GM12878 (cell line): ENCODE data around the gene PIAS1. TPM values are rescaled to one million over a fixed set of nuclear protein-coding genes. Genes with fewer than 3 reads are reported as not detected.

Experiments used
- ATAC-seq: fragments of 200-7000 bp; cut with Tn5 transposase; 3 replicates; pipeline ENCODE4 v1.9.1; 2020; ENCODE audit warnings: mild to moderate bottlenecking, moderate library complexity
- BruUV-seq: library from RNA; stranded (reverse); fragments of 400-500 nt; replicated peaks from 2 replicates; lab custom pipeline; 2021; lab: Mats Ljungman, UMichigan
- CTCF ChIA-PET: fragments of 300-600 bp; sonication (Branson Sonifier 250); formaldehyde crosslinking; extraction: SDS; loops from one replicate; lab custom pipeline; 2021; ENCODE audit warnings: inconsistent platforms; lab: Yijun Ruan, JAX
- POLR2A ChIA-PET: fragments of 350-600 bp; formaldehyde crosslinking; extraction: SDS; loops from one replicate; lab custom pipeline; 2021; ENCODE audit warnings: inconsistent platforms; lab: Charles Lee
- RAD21 ChIA-PET: fragments of 300-600 bp; sonication (Branson Sonifier 250); formaldehyde crosslinking; loops from one replicate; lab custom pipeline; 2023; ENCODE audit warnings: antibody characterized with exemption; ENCODE audit not compliant: unreplicated experiment; lab: Charles Lee
- SMC1A ChIA-PET: fragments of 300-600 bp; sonication (Branson Sonifier 250); formaldehyde crosslinking; loops from one replicate; lab custom pipeline; 2023; ENCODE audit not compliant: unreplicated experiment, uncharacterized antibody; lab: Charles Lee
- DNase-seq: peaks from one replicate; pipeline ENCODE4 v3.0.0-alpha.2; 2011; ENCODE audit warnings: low read depth, low spot score
- FAIRE-seq: peaks from 3 replicates; lab custom pipeline; 2011; peaks lifted over from hg19 to GRCh38; lab: Jason Lieb, UNC
- H2AFZ ChIP-seq: 2 replicates; pipeline ENCODE4 v1.6.0; 2011; ENCODE audit warnings: low read depth, low read length, control low read depth; ENCODE audit not compliant: control insufficient read depth
- H3K27ac ChIP-seq: 2 replicates; pipeline ENCODE4 v1.5.1; 2011; ENCODE audit warnings: control low read depth; ENCODE audit not compliant: control insufficient read depth, insufficient read depth
- H3K27me3 ChIP-seq, 2 experiments: replicated peaks in 1 of 2; 2 replicates each; pipeline versions ENCODE4 v1.6.0 to v1.6.1; 2011; ENCODE audit warnings: low read length in 1 of 2; ENCODE audit not compliant: control insufficient read depth in 2 of 2, insufficient read depth in 2 of 2
- H3K36me3 ChIP-seq, 2 experiments: 2 replicates each; pipeline ENCODE4 v1.5.1; 2011; ENCODE audit warnings: low read length in 1 of 2; ENCODE audit not compliant: control insufficient read depth in 2 of 2, insufficient read depth in 2 of 2
- H3K4me1 ChIP-seq: 2 replicates; pipeline ENCODE4 v1.6.1; 2011; ENCODE audit warnings: mild to moderate bottlenecking, low read length, moderate library complexity, mixed read lengths; ENCODE audit not compliant: control insufficient read depth, insufficient read depth
- H3K4me2 ChIP-seq: 2 replicates; pipeline ENCODE4 v1.6.0; 2011; ENCODE audit warnings: control low read depth; ENCODE audit not compliant: control insufficient read depth, insufficient read depth
- H3K4me3 ChIP-seq: fragments of 200-600 bp; sonication (generic); 2 replicates; pipeline ENCODE4 v1.5.1; 2016
- H3K79me2 ChIP-seq: 2 replicates; pipeline ENCODE4 v1.6.0; 2011; ENCODE audit warnings: low read length; ENCODE audit not compliant: control insufficient read depth, insufficient read depth
- H3K9ac ChIP-seq: 2 replicates; pipeline ENCODE4 v1.8.0; 2011; ENCODE audit warnings: low read length, control low read depth, mixed read lengths; ENCODE audit not compliant: control insufficient read depth, insufficient read depth
- H3K9me3 ChIP-seq: replicated peaks from 3 replicates; pipeline ENCODE4 v1.5.1; 2011; ENCODE audit warnings: mild to moderate bottlenecking, low read length; ENCODE audit not compliant: control insufficient read depth, insufficient read depth
- H4K20me1 ChIP-seq: 2 replicates; pipeline ENCODE4 v1.6.0; 2011; ENCODE audit not compliant: control insufficient read depth, insufficient read depth
- BCL11A ChIP-seq: IDR thresholded peaks from 2 replicates; pipeline ENCODE4 v1.6.1; 2011; ENCODE audit warnings: low read depth, low read length
- CBX5 ChIP-seq: sonication (generic); IDR thresholded peaks from 2 replicates; pipeline ENCODE4 v1.6.1; 2016; ENCODE audit warnings: low read depth, moderate library complexity, mild to moderate bottlenecking, inconsistent platforms
- DPF2 ChIP-seq: fragments of 450-650 bp; IDR thresholded peaks from 2 replicates; pipeline ENCODE4 v1.6.1; 2017; ENCODE audit warnings: mild to moderate bottlenecking
- FOS ChIP-seq: IDR thresholded peaks from 3 replicates; pipeline ENCODE4 v1.6.1; 2011; ENCODE audit warnings: borderline replicate concordance; ENCODE audit not compliant: insufficient read length; ENCODE audit errors: extremely low read depth
- GABPA ChIP-seq: IDR thresholded peaks from 2 replicates; pipeline ENCODE4 v1.6.1; 2014; ENCODE audit warnings: antibody characterized with exemption, low read depth, mild to moderate bottlenecking, inconsistent platforms
- HDGF ChIP-seq: fragments of 450-650 bp; IDR thresholded peaks from 2 replicates; pipeline ENCODE4 v1.6.1; 2016; ENCODE audit warnings: antibody characterized with exemption
- IKZF2 ChIP-seq, 2 experiments: fragments of 450-650 bp; IDR thresholded peaks; 2 replicates each; pipeline ENCODE4 v1.6.1; 2017; ENCODE audit warnings: mild to moderate bottlenecking in 2 of 2, moderate library complexity in 2 of 2
- JUND ChIP-seq: IDR thresholded peaks from 2 replicates; pipeline ENCODE4 v1.6.1; 2012; ENCODE audit warnings: low read depth, mild to moderate bottlenecking, low read length, improper control_type of control experiment, moderate library complexity
- KAT2A ChIP-seq: conservative IDR thresholded peaks from 2 replicates; pipeline ENCODE4 v1.6.1; 2011; ENCODE audit warnings: low read depth, low read length; ENCODE audit not compliant: control insufficient read depth
- PAX5 ChIP-seq: IDR thresholded peaks from 2 replicates; pipeline ENCODE4 v1.6.1; 2011; ENCODE audit warnings: low read depth, low read length, borderline replicate concordance
- PAX8 ChIP-seq: fragments of 450-650 bp; IDR thresholded peaks from 2 replicates; pipeline ENCODE4 v1.6.1; 2017; ENCODE audit warnings: mild to moderate bottlenecking, moderate library complexity
- RFX5 ChIP-seq: IDR thresholded peaks from 2 replicates; pipeline ENCODE4 v1.6.1; 2011; ENCODE audit warnings: low read depth, low read length, improper control_type of control experiment
- SMARCA5 ChIP-seq: fragments of 450-650 bp; IDR thresholded peaks from 2 replicates; pipeline ENCODE4 v1.6.1; 2017; ENCODE audit warnings: mild to moderate bottlenecking
- WRNIP1 ChIP-seq: IDR thresholded peaks from 2 replicates; pipeline ENCODE4 v1.6.1; 2011; ENCODE audit warnings: low read depth, low read length, improper control_type of control experiment, borderline replicate concordance
- ZZZ3 ChIP-seq: IDR thresholded peaks from 2 replicates; pipeline ENCODE4 v1.6.1; 2011; ENCODE audit warnings: low read depth; ENCODE audit not compliant: control insufficient read depth, insufficient read length
- WGBS: methylation state at CpG from one replicate; pipeline ENCODE4 v1.1.6; 2016; ENCODE audit warnings: low lambda C conversion rate; ENCODE audit not compliant: insufficient replicate concordance, insufficient coverage; ENCODE audit errors: missing lambda C conversion rate; 5-methylcytosine and 5-hydroxymethylcytosine counted together
- in situ Hi-C: fragments of 300-500 bp; cut with MboI; formaldehyde crosslinking; loops from 9 replicates; pipeline ENCODE4 v1.14.3; 2018; ENCODE audit warnings: mixed read lengths
- intact Hi-C: fragments of 100-400 bp; cut with micrococcal nuclease; formaldehyde crosslinking; loops from one replicate; pipeline ENCODE4 v1.14.2; 2022; ENCODE audit not compliant: unreplicated experiment
- polyA plus RNA-seq, 11 experiments: library from polyadenylated mRNA; depleted of rRNA in 4 of 11; unstranded in 6 of 11; stranded (reverse) in 5 of 11; fragments of >200 nt; fragmentation: Nextera tagmentation in 4 of 11; fragmentation: Illumina TruSeq in 1 of 11; extraction: Ambion mirVana in 4 of 11; extraction: Trizol in 1 of 11; gene quantifications; 1 replicate in 1 of 11; 2 replicates in 10 of 11; pipeline versions ENCODE4 v1.2.1 to v1.2.3, GENCODE V29; 2011 to 2016; ENCODE audit warnings: inconsistent platforms in 2 of 11, missing spikeins in 2 of 11, low read depth in 1 of 11
- total RNA-seq, 4 experiments: library from RNA; depleted of rRNA in 3 of 4; stranded (reverse); fragments of >200 nt in 3 of 4; fragmentation: Illumina TruSeq in 1 of 4; extraction: Trizol in 1 of 4; gene quantifications; 2 replicates each; pipeline versions ENCODE4 v1.2.1 to v1.2.3, GENCODE V29; 2013 to 2021
- TF ChIP-seq, protein P1 (sequence below): fragments of 450-650 bp; IDR thresholded peaks from 2 replicates; pipeline ENCODE4 v1.6.1; 2016; ENCODE audit warnings: mild to moderate bottlenecking, moderate library complexity, borderline replicate concordance
- TF ChIP-seq, protein P2 (sequence below): fragments of 450-650 bp; formaldehyde crosslinking; IDR thresholded peaks from 2 replicates; pipeline ENCODE4 v1.4.0; 2020; ENCODE audit warnings: mild to moderate bottlenecking, moderate library complexity

The PIAS1 gene
- total and polyA plus RNA-seq, 10 of the 15 experiments (the other 5 are each of a cell fraction or from before 2014, with no cell fraction given), result 20.2 to 96.3 (median 37.0) TPM

DNA sequence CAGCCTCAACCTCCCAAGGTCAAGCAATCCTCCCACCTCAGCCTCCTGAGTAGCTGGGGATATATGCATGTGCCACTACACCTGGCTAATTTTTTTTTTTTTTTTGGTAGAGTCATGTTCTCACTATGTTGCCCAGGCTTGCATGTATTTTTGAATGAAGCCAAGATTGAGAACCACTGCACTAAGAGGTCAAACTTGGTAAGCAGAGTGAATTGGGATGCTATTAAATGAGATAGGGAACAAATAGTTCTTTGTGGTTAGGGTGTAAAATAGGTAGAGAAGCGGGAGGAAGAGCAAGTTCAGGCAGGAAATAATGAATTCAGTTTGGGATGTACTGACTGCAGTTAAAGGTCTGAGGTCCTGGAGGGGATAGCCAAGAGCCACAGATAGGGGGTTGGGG lies 39.9 kb upstream of the PIAS1 start (continued):
- TF ChIP-seq, protein P1, sequence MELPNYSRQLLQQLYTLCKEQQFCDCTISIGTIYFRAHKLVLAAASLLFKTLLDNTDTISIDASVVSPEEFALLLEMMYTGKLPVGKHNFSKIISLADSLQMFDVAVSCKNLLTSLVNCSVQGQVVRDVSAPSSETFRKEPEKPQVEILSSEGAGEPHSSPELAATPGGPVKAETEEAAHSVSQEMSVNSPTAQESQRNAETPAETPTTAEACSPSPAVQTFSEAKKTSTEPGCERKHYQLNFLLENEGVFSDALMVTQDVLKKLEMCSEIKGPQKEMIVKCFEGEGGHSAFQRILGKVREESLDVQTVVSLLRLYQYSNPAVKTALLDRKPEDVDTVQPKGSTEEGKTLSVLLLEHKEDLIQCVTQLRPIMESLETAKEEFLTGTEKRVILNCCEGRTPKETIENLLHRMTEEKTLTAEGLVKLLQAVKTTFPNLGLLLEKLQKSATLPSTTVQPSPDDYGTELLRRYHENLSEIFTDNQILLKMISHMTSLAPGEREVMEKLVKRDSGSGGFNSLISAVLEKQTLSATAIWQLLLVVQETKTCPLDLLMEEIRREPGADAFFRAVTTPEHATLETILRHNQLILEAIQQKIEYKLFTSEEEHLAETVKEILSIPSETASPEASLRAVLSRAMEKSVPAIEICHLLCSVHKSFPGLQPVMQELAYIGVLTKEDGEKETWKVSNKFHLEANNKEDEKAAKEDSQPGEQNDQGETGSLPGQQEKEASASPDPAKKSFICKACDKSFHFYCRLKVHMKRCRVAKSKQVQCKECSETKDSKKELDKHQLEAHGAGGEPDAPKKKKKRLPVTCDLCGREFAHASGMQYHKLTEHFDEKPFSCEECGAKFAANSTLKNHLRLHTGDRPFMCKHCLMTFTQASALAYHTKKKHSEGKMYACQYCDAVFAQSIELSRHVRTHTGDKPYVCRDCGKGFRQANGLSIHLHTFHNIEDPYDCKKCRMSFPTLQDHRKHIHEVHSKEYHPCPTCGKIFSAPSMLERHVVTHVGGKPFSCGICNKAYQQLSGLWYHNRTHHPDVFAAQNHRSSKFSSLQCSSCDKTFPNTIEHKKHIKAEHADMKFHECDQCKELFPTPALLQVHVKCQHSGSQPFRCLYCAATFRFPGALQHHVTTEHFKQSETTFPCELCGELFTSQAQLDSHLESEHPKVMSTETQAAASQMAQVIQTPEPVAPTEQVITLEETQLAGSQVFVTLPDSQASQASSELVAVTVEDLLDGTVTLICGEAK, result no peak

DNA sequence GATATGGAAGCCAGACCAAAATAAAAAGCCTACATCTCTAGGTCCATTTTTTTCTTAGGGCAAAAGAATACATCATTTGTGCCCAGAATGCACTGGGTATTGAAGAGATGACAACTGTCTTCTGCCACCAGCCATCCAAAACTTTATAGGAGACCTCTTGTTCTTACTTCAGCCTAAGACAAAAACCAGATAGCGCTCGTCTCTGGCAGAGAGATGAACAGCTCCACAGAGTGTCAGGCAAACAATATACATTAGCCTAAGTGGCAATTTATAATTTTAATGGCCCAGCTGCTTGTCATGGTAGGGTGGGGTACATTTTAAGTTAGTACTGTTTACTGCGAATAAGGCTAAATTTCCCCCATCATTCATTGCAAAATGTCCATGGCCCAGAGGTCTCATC lies 38.9 kb upstream of the PIAS1 start:
- H4K20me1 ChIP-seq, result no peaks in the 10 kb centered on the region
- in situ Hi-C loops, result no loop called here

More for the DNA sequence above, 38.9 kb upstream of the PIAS1 start:
- SMC1A ChIA-PET, result interaction anchor here (0.6 to 1.4 kb wide), 3 partner anchors 13 to 151 kb away, joined by 3 to 4 read pairs (median 3); no protein-coding TSS in a partner anchor
- no peak for TF ChIP-seq PAX8
- TF ChIP-seq PAX5, result no peak
- no peak for TF ChIP-seq BCL11A
- TF ChIP-seq WRNIP1, result no peak
- TF ChIP-seq DPF2, result no peak
- TF ChIP-seq KAT2A, result no peak
- no peak for TF ChIP-seq JUND
- TF ChIP-seq GABPA, result no peak
- no peak for TF ChIP-seq IKZF2 (IDR thresholded peaks at IDR 0.05)
- TF ChIP-seq HDGF, result no peak
- TF ChIP-seq CBX5, result no peak
- TF ChIP-seq FOS, result no peak
- no peak for TF ChIP-seq ZZZ3
- no peak for TF ChIP-seq RFX5
- TF ChIP-seq SMARCA5, result no peak
- TF ChIP-seq, protein P2, sequence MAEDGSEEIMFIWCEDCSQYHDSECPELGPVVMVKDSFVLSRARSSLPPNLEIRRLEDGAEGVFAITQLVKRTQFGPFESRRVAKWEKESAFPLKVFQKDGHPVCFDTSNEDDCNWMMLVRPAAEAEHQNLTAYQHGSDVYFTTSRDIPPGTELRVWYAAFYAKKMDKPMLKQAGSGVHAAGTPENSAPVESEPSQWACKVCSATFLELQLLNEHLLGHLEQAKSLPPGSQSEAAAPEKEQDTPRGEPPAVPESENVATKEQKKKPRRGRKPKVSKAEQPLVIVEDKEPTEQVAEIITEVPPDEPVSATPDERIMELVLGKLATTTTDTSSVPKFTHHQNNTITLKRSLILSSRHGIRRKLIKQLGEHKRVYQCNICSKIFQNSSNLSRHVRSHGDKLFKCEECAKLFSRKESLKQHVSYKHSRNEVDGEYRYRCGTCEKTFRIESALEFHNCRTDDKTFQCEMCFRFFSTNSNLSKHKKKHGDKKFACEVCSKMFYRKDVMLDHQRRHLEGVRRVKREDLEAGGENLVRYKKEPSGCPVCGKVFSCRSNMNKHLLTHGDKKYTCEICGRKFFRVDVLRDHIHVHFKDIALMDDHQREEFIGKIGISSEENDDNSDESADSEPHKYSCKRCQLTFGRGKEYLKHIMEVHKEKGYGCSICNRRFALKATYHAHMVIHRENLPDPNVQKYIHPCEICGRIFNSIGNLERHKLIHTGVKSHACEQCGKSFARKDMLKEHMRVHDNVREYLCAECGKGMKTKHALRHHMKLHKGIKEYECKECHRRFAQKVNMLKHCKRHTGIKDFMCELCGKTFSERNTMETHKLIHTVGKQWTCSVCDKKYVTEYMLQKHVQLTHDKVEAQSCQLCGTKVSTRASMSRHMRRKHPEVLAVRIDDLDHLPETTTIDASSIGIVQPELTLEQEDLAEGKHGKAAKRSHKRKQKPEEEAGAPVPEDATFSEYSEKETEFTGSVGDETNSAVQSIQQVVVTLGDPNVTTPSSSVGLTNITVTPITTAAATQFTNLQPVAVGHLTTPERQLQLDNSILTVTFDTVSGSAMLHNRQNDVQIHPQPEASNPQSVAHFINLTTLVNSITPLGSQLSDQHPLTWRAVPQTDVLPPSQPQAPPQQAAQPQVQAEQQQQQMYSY, result no peak
- RAD21 ChIA-PET, result no interaction called here
- no peaks in the 10 kb centered on the region for H3K79me2 ChIP-seq
- H2AFZ ChIP-seq, result no peak overlapping the region
- no peaks in the 10 kb centered on the region for H3K4me1 ChIP-seq
- POLR2A ChIA-PET, result no interaction called here
- no peak for ATAC-seq
- CTCF ChIA-PET, result interaction anchor here (1.0 kb wide), 1 partner anchor 54 kb away, joined by 3 read pairs; no protein-coding TSS in a partner anchor
- intact Hi-C loops, result no loop called here
- no peak for DNase-seq
- H3K9me3 ChIP-seq, result no peaks in the 10 kb centered on the region; the same call in 2 of the 3 replicates
- WGBS, result 79% methylated on average over 3 of the region's 3 CpGs
- H3K27ac ChIP-seq, result no peak overlapping the region
- BruUV-seq, result no TSS peak
- no peaks in the 10 kb centered on the region for H3K27me3 ChIP-seq
- H3K4me3 ChIP-seq, result no peak overlapping the region
- no peak overlapping the region for H3K9ac ChIP-seq
- FAIRE-seq, result no peak
- no peaks in the 10 kb centered on the region for H3K36me3 ChIP-seq
- H3K4me2 ChIP-seq, result no peak overlapping the region
